ENCODE results near the gene CCDC192.
A peak's percentile ranks its signal among the peaks of the same experiment; 100 is the strongest.

Gene CCDC192

GRCh38 chr5:127928053-127928452 lies 224.9 kb downstream of the CCDC192 start:
- no peak for DNase-seq

- DNase-seq: peak; percentile 51
These were observed 227.1 kb downstream of the CCDC192 start for GRCh38 chr5:127930311-127930710.

- DNase-seq: no peak
These were observed 228.2 kb downstream of the CCDC192 start for GRCh38 chr5:127931396-127931795.

GRCh38 chr5:127933348-127933747 lies 230.2 kb downstream of the CCDC192 start:
- DNase-seq: no peak

GRCh38 chr5:127934791-127935256 lies 231.6 kb downstream of the CCDC192 start:
- peak; percentile 60 for DNase-seq

GRCh38 chr5:127935398-127935797 lies 232.2 kb downstream of the CCDC192 start:
- no peak for DNase-seq

GRCh38 chr5:127936439-127936972 lies 233.3 kb downstream of the CCDC192 start:
- no peak for DNase-seq

- DNase-seq: no peak
These were observed 235.6 kb downstream of the CCDC192 start for GRCh38 chr5:127938746-127939145.

GRCh38 chr5:127940854-127941253 lies 237.7 kb downstream of the CCDC192 start:
- DNase-seq: no peak

GRCh38 chr5:127941646-127942045 lies 238.5 kb downstream of the CCDC192 start:
- peak; percentile 44 for DNase-seq

GRCh38 chr5:127942246-127943060 lies 239.3 kb downstream of the CCDC192 start:
- no peak for DNase-seq

- DNase-seq: no peak
These were observed 239.8 kb downstream of the CCDC192 start for GRCh38 chr5:127943061-127943371.

- no peak for DNase-seq
These were observed 240.9 kb downstream of the CCDC192 start for GRCh38 chr5:127944125-127944524.

GRCh38 chr5:127947941-127948340 lies 244.8 kb downstream of the CCDC192 start:
- no peak for DNase-seq

- DNase-seq: no peak
These were observed 247.7 kb downstream of the CCDC192 start for GRCh38 chr5:127950707-127951391.

GRCh38 chr5:127951791-127952190 lies 248.6 kb downstream of the CCDC192 start:
- no peak for DNase-seq

- DNase-seq: peak; percentile 49
These were observed 254.0 kb downstream of the CCDC192 start for GRCh38 chr5:127957183-127957582.

GRCh38 chr5:127957701-127958239 lies 254.6 kb downstream of the CCDC192 start:
- DNase-seq: no peak

GRCh38 chr5:127958421-127959011 lies 255.3 kb downstream of the CCDC192 start:
- DNase-seq: no peak

GRCh38 chr5:127959152-127959764 lies 256.1 kb downstream of the CCDC192 start:
- DNase-seq: peak; percentile 83

GRCh38 chr5:127960270-127960691 lies 257.1 kb downstream of the CCDC192 start:
- no peak for DNase-seq

GRCh38 chr5:127961006-127961762 lies 258.0 kb downstream of the CCDC192 start:
- DNase-seq: no peak
